Stimulated activated CD8-positive, alpha-beta memory T cell treated with anti-CD3 and anti-CD28 coated beads, Interleukin-12 subunit alpha, Interleukin-12 subunit beta, amount 100 ng/mL, for 24 hours (primary cell): ENCODE data around the gene ASB8.
"Not testable (repeated sequence)": the region's sequence is repeated elsewhere in the genome, so short reads cannot be mapped to it uniquely, and the experiment has no call there.

Source experiments
- DNase-seq: peaks from one replicate; pipeline ENCODE4 v3.0.0-alpha.2; 2020; ENCODE audit errors: extremely low read depth

The ASB8 gene

DNA sequence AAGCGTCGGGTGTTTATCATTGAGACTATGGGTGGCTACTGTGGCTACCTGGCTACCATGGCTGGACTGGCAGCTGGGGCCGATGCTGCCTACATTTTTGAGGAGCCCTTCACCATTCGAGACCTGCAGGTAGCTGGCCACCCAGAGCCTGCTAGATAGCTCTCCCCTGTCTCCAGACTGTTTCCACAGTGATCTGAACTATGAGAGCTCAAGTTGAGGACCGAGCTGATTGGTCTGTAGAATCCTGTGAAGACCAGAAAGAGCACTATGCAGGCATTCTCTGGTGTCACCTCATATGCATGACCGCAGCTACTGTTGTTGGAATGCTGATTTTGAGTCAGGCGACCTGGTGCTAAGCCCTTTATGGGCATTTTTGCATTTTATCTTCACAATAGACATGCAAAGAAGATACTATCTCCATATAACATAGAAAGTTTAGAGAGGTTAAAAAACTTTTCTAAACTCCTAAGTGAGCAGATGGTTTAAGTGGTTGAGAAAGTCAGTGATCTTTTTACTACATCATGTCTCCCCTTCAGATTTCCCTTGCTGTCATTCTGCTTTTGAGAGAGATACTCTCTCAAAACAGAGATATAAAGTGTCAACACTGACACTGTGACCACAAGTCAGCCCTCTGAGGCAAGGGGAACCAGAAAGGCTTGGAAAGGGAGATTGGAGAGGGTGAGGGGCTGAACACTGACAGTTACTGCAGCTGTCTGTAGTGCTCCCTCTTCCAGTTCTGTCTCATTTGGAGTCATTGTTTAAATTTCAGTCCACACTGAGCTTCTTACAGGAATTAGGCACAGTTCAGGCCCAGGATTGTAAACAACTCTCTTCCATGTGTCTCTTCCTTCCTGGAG lies 14.3 kb downstream of the ASB8 start:
- no peak for DNase-seq

DNA sequence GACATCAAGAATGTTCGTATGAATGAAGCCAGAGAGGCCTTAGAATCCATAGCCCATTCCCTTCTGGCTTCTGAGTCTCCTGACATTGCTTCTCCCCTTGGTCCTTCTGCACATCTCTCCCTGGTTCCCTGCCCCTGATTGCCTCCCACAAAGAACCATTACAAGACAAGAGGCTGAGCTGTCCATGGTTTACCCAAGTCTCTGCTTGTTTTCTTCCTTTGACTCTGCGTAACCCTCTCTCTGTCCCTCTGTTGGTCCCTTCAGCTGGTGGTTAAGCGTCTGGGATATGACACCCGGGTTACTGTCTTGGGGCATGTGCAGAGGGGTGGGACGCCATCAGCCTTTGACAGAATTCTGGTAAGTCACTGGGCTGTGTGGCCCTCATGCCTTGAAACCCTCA lies 22.3 kb downstream of the ASB8 start:
- no peak for DNase-seq

DNA sequence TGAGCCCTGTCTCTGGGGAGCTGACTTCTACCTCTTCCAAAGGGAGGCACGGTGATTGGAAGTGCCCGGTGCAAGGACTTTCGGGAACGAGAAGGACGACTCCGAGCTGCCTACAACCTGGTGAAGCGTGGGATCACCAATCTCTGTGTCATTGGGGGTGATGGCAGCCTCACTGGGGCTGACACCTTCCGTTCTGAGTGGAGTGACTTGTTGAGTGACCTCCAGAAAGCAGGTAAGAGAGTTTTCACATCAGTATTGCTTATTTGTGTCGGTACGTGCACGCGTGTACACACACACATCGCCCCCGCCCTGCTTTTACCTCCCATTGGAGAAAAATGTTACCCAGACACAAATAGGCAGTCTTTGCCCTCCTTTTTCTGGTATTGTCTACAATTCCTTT lies 24.5 kb downstream of the ASB8 start:
- no peak for DNase-seq

DNA sequence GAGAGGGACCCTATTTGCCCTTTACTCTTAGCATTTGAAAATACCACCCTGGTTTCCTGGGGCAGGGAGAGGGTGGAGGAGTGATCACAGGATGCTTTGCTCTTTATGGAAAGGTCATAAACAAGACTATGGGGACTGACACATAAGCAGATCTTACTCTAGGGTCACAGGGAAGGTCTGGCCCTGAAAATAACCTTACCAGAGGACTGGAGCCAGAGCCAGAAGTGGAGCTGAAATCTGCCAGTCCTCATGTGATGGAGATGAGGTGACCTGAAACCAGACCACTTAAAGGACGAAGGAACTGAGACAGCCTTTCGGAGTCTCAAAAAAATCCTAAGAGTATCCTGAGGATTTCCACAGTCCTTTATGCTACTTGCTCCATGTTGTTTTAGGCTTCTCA lies 25.8 kb downstream of the ASB8 start:
- no peak for DNase-seq

DNA sequence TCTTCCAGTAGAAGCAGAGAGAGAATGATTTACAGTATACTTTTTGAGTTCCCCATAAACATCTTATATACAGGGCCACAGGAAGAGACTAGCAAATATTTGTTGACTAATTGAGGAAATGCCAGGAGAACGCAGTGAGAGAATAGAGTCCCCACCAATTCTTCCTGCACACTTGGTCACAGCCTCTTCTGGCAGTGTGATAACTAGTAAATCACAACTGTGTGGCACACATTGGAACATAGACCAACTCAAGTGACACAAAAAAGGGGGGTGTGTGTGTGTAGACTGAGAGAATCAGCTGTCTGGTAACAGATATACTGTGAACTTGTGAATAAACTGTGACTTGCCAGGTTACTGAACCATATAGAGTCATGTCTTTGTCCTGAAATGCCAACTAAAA lies 27.9 kb downstream of the ASB8 start:
- no peak for DNase-seq

DNA sequence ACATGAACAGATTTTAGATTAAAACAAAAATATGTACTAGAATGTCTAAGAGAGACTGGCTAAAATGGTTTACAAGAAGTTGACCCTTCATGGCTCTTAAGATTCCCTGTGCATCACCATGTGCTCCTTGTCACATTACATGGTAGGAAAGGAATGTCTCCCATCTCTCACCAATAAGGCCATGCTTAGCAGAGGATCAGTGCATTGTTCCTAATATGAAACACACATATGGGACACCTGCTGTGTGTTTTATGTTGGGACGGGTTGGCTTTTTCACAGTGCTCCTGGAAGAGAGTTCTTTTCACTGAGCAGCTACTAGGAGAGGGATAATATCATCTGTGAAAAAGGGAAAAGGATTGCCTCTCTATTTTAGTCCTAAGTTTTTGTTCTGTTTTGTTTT lies 28.5 kb downstream of the ASB8 start:
- DNase-seq: no peak

DNA sequence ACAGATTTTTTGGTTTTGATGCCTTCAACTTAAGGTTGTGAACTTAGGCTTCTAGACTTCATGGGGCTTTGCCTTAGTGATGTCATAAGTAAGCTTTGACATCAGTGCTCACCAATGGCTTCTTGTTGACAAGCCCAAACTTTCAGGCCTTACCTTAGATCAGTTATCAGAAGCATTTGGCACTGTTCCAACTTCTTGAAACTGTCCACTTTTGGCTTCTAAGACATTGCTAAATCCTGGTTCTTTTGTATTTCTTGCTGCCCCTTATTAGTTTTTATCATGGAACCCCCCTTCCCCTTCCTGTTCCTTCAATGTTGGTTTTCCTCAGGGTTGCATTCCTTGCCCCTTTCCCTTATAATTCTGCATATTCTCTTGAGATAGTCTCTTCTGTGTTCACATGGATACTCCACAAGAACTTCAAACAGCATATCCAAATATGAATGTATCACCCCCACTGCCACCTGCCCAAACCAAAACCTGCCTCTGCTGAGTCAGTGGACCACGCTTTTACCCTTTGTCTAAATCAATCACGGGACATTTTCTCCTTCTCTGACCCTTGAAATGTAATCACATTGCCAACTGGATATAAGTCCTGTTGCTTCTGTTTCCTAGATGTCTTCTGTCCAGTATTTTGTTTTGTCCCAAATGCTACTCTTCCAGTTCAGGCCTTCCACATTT lies 30.2 kb downstream of the ASB8 start:
- no peak for DNase-seq

DNA sequence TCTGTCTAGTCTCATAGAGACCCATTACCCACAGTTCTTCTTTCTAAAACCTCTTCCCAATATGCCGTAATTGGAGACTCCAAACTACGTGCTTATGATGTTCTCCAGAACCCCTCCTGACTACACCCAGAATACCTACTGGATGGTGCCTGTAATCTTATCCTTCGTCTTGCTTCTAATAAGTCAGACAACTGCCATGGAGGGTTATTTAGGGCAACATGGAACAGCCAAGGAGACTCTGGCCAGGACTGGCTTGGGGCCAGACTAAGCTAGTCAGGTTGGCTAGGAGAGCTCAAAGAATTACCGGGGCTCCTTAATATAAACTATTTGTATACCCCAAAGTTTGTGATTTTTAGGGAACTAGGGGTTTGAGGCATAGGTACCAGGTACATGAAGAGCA lies 31.3 kb downstream of the ASB8 start:
- no peak for DNase-seq

DNA sequence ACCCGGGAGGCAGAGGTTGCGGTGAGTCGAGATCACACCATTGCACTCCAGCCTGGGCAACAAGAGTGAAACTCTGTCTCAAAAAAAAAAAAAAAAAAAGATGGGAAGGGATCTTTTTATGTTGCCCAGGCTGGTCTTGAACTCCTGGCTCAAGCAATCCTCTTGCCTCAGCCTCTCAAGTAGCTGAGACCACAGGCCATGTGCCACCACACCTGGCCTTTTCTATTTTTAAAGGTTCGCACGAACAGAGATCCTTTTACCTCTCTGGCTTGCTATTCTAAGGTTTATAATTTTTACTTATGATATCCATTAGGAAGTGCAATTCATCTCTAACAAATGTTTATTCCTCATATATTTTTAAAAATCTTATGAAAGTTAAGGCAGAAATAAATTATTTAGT lies 31.8 kb downstream of the ASB8 start:
- not testable (repeated sequence) for DNase-seq

DNA sequence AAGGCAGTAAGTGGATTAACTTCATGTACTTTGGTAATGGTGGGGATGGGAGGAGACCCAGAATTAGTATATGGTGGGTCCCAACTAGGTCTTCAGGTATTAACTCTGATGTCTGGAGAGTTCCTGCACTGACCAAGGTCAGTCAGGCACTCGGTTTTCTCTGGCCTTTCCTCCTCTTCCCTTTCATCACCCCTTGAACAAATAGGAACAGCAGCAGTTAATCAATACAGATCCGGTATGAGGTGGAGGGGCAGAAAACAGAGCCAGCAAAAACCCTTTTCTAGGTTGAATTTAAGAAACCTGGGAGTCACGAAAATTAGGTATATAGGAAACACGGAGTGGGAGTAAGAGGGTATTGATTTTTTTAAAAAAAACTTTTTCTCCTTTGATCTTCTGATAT lies 34.1 kb downstream of the ASB8 start:
- DNase-seq: no peak

DNA sequence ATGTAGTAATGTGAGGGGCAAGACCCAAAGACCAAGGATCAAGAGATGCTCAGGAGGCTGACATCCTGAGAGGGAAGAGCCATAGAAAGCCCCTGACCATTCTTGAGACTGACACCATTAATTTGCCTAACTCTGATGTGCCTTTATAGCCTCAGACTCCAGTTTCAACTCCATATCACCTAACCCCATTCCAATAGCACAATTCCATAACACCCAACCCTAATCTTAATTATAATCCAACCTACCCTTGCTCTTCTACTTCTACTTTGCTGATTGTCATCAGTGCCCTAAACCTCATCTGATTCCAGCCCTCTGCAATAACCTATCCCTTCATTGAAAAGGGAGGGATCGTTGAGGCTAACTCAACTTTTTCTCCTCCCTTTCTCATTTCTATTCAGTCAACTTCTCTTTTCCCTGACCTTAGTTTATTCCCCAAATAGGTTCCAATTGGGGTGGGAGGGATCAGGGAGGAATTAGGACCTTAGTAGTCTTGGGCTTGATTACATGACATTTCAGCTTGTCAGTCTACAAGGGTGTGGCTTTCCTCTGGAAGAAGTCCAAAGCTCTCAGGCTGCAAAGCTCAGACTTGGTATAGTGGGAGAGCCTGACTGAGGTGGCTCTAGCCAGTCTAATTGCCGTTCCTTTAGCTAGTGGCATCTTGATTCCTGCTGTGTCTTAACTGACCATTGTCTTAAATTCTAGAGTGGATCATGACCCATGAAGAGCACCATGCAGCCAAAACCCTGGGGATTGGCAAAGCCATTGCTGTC lies 35.1 kb downstream of the ASB8 start:
- no peak for DNase-seq

DNA sequence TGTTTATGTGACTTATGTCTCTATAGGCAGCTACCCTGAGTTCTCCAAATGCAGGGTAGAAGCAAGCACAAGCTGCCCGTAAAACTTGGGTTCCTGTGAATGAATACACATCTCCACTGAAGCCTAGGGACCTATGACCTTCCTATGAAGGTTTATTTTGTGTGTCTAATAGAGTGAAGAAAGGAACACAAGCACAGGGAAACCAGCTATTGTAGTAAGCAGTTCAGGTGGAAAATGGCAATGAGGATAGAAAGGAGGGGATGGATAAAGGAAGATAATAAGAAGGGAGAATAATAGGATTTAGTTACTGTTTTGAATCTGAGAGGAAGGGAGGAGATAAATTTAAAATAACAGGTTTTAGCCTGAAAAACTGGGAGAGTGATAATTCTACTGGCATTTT lies 35.8 kb downstream of the ASB8 start:
- no peak for DNase-seq

DNA sequence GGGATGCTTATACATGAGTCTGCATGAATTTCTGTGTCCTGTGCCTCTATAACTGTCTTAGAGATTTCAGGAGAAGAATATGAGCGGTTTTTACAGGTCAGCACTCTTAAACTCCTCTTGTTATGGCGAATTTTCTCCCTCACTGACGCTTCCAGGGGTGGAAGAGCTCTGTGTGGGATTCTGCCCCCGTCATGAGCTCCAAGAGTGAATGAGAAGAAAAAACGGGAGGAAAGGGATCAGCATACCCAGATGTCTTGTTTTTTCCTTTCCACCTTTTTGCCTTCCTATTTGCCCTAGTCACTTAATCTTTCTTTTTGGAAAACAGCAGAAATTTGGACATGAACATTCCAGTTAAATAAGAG lies 37.5 kb downstream of the ASB8 start:
- DNase-seq: no peak

DNA sequence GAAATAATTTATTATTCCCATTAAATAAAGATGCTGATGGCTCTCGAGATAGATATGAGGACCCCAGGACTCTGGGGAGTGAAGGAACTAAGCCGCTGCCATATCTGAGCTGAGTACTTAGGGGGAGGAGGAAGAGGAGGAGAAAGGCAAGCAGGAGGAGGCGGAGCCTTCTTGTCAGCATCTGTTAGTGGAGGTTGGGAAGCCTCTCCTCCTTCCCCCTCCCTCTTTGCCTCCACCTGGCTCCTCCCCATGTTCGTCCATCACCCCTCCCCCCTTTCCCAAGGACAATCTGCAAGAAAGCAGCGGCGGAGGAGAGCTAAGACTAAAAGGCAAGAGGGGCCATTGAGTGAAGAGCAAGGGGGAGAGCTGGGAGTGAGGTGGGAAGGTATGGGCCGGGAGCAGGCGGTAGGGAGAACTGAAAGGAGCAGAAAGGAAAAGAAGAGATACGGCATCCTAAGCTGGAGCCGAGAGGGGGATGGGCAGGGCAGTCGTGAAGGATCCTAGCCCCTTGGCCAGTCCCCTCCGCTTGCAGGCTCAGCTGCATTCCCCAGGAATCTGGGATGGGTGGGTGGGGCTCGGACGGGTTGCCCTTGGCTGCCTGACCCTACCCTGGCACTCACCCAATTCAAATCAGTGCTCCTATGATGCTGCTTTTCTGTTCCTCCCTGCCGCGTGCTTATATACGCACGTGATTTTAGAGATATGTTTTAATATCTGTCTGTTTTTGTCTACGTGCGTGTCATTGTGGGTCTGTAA lies 38.1 kb downstream of the ASB8 start, which contains the start of gene PFKM:
TSS of gene PFKM (plus strand) at position 287 of the 756 bp plus-strand sequence. CDS start 3,411 bp downstream, outside the sequence.
- no peak for DNase-seq

DNA sequence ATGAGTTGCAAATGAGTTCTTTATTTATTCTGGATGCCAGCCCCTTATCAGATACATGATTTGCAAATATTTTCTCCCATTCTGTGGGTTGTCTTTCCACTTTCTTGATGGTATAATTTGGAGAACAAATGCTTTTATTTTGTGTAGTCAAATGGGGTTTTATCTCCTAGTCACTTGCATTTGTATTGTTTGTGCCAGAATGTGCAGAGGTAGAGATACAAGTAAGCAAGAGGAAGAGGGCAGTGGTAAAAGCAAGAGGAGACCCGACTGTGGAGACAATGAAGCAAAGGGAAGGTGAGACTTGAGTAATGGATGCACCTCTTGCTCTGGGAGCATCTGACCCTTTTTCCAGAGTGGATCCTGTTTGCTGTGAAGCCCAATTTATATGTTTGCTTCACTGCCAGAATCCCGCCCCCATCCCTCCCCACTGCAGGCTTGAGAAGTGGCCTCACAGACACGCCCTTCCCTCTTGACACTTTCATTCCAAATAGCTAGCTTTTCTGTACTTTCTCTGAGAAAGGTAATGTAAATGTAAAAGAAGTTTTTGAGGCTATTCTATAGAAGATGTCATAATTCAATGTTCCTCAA lies 38.9 kb downstream of the ASB8 start:
- no peak for DNase-seq

DNA sequence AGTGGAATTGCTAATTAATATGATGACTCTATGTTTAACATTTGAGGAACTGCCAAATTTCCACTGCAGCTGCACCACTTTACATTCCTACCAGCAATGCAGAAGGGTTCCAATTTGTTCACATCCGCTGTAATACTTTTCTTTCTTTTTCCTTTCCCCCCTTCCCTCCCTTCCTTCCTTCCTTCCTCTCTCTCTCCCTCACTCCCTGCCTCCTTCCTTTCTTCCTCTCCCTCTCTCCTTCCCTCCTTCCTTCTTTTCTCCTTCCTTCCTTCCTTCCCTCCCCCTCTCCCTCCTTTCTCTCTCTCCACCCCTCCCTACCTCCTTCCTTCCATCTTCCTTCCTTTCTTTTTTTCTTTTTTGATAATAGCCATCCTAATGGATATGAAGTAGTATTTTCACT lies 41.4 kb downstream of the ASB8 start:
- DNase-seq: no peak

DNA sequence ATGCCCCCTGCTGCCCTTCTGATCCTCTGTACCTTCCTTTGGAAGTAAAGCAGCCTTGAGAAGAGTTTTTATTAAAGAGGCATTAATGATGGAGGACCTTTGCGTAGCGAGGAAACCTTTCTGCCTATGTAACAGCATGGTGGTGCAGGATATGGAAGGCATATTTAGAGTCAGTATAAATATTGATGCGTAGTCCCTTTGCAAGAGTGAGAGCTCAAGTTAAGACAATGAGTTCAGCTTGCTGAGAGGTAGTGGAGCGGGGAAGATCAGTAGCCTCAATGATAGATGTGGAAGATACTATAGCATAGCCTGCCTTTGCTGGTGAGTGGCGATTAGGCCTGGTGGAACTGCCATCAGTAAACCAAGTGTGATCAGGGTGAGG lies 46.0 kb downstream of the ASB8 start:
- DNase-seq: not testable (repeated sequence)

DNA sequence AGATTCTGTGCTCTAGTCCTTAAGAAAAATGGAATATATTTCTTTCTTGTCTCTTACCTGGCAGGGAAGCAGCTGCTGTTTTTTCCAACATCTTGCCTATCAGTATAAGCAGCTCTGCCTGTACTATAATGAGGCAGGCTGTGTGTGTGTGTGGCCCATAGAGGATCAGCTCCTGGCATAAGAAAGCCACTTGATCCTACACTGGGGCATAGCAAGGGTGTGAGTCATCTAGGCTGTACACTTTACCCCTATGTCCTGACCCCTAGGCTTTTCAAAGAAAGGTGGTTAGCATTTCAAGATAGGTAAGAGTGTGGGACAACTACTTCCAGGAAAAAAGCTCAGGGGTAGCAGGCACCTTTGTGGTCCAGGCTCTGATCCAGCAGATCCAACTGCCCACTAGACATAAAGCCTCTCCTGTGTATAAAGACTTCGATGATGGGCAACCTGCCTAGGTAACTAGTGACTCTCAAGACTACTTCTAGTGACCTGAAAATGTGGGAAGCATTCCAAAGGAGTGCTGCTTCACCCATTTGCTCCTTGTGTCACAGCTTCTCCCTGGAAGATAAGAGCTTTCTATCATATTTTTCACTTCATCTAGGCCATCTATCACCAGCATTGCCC lies 46.5 kb downstream of the ASB8 start:
- no peak for DNase-seq

DNA sequence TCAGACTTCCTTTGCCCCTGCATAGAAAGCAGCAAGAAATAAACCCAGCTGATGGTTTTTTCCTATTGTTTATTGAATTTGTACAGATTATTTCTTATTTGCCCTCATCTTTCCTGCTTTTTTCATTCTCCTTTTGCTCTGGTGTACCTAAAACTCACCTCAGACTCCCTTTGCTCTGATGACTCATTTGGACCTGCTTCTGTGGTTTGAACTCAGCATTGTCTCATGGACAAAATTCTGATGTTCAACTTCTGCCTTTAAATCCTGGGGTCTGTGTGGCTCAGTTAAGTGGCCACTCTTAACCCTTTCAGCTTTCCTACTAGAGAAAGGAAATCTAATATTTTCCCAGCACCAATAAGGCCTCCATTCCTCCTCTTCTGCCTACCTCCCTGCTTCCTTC lies 47.9 kb downstream of the ASB8 start:
- no peak for DNase-seq

DNA sequence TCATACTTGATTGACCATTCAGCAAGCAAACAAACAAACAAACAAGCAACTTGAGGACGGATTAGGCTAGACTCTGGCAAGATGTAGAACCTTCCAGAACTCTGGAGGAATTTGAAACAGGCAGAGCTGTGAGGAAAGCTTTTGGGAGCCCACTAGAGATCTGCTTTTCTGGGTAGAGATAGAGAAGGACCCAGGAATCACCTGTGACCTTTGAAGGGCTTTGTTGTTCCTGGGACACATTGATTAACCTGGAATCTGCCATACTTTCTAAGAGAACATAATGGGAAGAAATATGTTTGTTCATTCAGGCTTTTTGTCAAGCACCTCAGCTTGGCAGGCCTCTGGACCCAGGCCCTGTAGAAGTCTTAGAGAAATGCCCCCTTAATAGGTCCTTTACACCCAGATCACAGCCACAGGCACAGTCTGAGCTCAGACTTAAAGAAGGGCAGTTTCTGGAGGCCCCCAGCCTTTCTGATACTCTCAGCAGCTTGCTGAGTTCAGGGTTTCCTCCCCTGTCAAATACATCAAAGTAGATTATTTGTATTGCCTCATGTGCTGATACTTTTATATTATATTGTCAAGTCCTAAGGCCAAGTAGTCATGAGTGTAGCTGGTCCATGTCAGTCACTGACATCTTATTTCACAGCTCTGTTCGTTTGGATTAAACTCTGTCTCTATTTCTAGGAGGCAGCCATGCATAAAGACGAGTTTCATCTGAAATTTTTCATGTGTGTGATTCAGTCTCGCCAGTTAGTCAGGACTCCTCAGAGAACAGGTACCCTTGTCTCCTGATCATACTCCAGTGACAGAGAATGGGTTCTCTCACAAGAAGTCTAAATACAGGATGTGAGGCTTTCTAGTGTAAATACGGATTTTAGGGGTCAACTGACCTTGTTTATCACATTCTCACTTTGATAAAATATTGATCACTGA lies 50.4 kb downstream of the ASB8 start:
- DNase-seq: no peak
